Measurements from ENCODE around the gene TMEM87B. TPM values are rescaled to one million over a fixed set of nuclear protein-coding genes. Genes with fewer than 3 reads are reported as not detected.

TMEM87B gene
- total RNA-seq, 1 donor = 40.2 TPM

GRCh38 chr2:112053917-112054846 is 887 bp upstream of the TMEM87B start:
- TF ChIP-seq, protein P1, sequence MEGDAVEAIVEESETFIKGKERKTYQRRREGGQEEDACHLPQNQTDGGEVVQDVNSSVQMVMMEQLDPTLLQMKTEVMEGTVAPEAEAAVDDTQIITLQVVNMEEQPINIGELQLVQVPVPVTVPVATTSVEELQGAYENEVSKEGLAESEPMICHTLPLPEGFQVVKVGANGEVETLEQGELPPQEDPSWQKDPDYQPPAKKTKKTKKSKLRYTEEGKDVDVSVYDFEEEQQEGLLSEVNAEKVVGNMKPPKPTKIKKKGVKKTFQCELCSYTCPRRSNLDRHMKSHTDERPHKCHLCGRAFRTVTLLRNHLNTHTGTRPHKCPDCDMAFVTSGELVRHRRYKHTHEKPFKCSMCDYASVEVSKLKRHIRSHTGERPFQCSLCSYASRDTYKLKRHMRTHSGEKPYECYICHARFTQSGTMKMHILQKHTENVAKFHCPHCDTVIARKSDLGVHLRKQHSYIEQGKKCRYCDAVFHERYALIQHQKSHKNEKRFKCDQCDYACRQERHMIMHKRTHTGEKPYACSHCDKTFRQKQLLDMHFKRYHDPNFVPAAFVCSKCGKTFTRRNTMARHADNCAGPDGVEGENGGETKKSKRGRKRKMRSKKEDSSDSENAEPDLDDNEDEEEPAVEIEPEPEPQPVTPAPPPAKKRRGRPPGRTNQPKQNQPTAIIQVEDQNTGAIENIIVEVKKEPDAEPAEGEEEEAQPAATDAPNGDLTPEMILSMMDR (IDR thresholded peaks at IDR 0.05; ENCODE audit: insufficient read depth, low read length) = no peak
- peak; percentile 96 for DNase-seq (ENCODE audit: low read depth)
- peak overlapping the region; percentile 84 for H3K4me3 ChIP-seq (ENCODE audit: low read depth, low read length)

DNA sequence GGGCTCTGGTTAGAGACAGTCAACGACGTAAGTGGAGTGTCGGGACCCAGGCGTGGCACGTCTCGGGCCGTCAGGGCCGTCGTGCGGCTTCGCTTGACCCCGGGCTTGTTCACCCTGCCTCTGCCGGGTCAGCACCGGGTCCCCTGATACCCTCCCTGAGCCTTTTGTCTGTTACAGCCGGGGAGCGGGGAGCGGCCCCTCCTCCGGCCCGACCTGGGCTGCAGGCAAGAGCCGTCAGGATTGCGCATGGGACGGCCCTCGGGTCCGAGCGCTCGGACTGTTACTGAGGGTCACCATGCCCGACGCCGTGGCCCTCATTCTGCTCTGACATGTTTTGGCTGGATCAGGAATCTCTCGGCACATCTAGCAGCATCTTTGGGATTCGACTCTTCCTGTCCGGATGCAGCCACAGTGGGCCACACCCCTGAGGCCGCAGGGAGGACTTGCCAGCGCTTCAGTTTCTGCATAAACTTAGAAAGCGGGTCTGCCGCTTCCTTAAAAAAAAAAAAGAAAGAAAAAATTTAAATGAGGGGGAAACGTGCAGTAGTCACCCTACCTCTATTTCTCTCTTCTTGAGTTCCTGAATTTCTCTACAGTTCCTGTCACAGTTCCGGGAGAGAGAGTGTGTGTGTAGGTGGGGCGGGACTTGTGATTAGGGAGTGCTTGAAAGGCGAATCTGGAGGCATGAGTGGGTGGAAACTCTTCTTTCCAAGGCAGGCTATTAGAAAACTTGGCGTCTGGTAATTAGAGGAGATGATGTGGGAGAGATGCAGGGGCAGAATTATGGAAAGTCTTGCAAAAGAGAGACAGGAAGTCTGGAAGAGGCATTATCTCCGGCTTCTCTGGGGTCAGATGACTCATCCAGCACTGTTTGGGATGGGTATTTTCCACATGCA is 909 bp downstream of the TMEM87B start:
- TF ChIP-seq, protein P1 (IDR thresholded peaks at IDR 0.05; ENCODE audit: insufficient read depth, low read length) = no peak
- peak; percentile 95 for DNase-seq (ENCODE audit: low read depth)
- H3K4me3 ChIP-seq (ENCODE audit: low read depth, low read length) = peak overlapping the region; percentile 88

GRCh38 chr2:112056626-112056987 is 1.5 kb downstream of the TMEM87B start:
- peak overlapping the region; percentile 88 for H3K4me3 ChIP-seq (ENCODE audit: low read depth, low read length)
- no peak for DNase-seq (ENCODE audit: low read depth)
- TF ChIP-seq, protein P1 (IDR thresholded peaks at IDR 0.05; ENCODE audit: insufficient read depth, low read length) = no peak

DNA sequence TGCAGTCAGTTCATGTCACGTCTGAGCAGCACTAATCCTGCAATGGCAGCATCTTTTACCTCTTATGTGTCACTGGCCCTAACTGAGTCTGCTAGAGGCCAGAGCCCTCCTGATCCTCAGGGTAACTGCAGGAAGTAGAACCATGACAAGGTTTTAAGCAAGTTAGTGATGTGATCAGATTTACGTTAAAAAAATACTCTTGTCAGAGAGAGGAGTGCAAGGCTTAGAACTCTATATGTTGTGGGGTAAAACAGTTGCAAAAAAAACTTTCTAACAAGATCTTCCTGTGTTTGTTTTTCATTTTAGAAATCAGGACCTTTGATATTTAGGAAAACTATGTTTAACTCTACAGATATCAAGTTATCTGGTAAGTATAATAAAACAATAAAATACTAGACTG is 4.6 kb downstream of the TMEM87B start:
- TF ChIP-seq, protein P1 (IDR thresholded peaks at IDR 0.05; ENCODE audit: insufficient read depth, low read length) = no peak
- DNase-seq (ENCODE audit: low read depth) = no peak
- H3K4me3 ChIP-seq (ENCODE audit: low read depth, low read length) = no peak overlapping the region

DNA sequence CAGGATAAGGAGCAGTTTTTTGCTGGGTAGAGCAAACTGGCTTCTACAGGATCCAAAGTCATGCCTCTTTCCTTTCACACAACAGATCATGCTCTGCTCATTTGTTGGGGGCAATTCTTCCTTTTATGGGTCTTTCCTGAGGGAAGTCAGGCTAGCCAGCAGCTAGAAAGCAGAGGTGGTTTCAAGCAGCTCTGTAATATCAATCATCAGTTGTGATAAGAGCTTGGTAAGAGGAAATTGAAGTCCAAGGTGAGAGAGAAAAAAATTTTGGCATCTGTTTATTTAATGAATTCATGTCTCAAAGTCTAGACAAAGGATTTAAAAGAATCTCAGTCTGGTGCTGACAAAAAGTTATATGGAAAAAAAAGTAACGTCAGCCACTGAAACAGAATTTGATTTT is 6.2 kb downstream of the TMEM87B start:
- DNase-seq (ENCODE audit: low read depth) = no peak
- H3K4me3 ChIP-seq (ENCODE audit: low read depth, low read length) = no peak overlapping the region
- TF ChIP-seq, protein P1 (IDR thresholded peaks at IDR 0.05; ENCODE audit: insufficient read depth, low read length) = no peak

DNA sequence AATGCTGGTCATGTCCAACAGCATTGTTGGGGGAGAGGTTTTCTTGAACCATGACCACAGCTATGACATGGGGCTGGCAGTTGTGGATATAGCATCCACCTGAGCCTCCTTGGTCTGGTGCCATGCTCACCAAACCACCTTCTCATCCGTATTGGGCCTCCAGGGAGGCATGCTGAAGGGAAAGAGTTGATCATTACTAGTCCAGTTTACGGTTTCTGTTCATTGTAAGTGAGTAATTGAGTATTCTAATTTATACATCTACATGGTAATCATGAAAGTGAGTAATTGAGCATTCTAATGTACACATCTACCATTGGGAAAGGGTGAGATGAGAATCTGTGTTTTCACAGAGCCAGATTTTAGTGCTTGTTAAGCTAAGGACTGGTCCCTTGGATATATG is 6.8 kb downstream of the TMEM87B start:
- no peak overlapping the region for H3K4me3 ChIP-seq (ENCODE audit: low read depth, low read length)
- no peak for DNase-seq (ENCODE audit: low read depth)
- TF ChIP-seq, protein P1 (IDR thresholded peaks at IDR 0.05; ENCODE audit: insufficient read depth, low read length) = no peak
